ENCODE measurements around the gene RIPOR1.
A peak's percentile ranks its signal among the peaks of the same experiment; 100 is the strongest.
"Not testable (repeated sequence)": the region's sequence is repeated elsewhere in the genome, so short reads cannot be mapped to it uniquely, and the experiment has no call there.

RIPOR1 gene

DNA sequence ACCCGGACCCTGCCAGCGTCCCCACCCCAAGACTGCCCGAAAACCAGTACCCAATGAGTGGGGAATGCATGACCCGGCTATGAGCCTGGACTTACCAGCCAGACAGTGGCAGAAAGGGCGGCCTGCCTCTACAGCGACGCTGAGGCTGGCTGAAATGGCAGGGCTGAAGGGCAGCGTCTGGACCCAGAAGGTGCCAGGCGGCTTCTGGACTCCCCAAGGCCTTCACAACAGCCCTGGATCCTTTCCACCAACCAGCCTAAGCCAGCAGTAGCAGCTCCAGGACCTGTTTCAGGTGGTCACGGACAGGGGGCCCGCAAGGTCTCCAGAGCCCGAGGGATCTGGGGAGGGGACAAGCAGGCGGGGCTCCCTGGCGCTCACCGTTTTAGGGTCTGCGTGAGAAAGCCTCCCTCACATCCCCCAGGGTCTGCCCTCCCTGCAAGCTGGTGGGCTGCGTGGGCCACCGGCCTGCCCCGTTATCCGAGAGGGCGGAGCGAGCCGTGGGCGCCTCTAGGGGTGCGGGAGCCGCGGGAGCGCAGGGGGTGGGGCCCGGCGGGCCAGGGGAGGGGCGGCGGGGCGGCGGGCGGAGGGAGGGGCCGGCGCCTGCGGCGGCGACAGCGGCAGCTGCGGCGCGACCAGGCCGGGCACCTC lies at the start of gene RIPOR1:
Gene RIPOR1 (plus strand): TSS at position 608 of the 648 bp plus-strand sequence. CDS start 9,618 bp downstream, outside the sequence.
- no peak for DNase-seq

- DNase-seq: peak; percentile 85
These were observed 47.6 kb upstream of the RIPOR1 start, which contains the start of gene ATP6V0D1 for GRCh38 chr16:67480833-67481560. Gene ATP6V0D1, minus strand, starts transcription at chr16:67481157. Its CDS starts 71 bp downstream, at chr16:67481086.

GRCh38 chr16:67481561-67482232 lies 46.9 kb upstream of the RIPOR1 start:
- DNase-seq: no peak

- DNase-seq: no peak
These were observed 46.2 kb upstream of the RIPOR1 start for GRCh38 chr16:67482233-67482924.

DNA sequence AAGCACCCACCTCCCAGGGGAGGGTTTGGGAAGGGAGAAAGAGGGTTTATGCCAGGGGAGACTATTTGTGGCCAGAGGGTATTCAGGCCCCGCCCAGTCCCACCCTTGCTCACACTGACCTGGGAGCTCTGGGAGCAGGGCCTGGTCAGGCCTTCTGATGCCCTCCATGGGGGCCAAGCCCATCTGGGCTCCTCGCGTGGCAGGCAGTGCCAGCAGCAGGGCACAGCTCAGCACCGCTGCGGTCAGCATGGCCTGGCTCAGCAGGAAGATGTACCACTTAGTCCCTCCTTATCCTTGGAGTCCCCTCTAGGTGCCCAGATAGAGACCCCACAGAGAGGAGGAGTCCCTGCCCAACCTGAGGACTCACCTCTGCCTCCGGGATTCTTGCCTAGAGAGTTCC lies 45.5 kb upstream of the RIPOR1 start, which contains the start of gene AGRP:
Gene AGRP (minus strand): TSS at position 398 of the 400 bp plus-strand sequence. CDS start 149 bp downstream, at position 249.
- no peak for DNase-seq

GRCh38 chr16:67483731-67484525 lies 44.7 kb upstream of the RIPOR1 start:
- DNase-seq: no peak

- no peak for DNase-seq
These were observed 41.8 kb upstream of the RIPOR1 start for GRCh38 chr16:67486805-67487204.

DNA sequence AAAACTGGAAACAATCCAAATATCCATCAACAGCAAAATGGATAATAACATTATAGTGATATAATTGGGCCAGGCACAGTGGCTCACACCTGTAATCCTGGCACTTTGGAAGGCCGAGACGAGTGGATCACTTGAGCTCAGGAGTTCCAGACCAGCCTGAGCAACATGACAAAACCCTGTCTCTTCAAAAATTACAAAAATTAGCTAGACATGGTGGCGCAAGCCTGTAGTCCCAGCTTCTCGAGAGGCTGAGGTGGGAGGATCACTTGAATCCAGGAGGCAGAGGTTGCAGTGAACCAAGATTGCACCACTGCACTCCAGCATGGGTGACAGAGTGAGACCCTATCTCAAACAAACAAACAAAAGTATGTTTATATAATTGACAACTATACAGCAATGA lies 41.1 kb upstream of the RIPOR1 start:
- DNase-seq: not testable (repeated sequence)

DNA sequence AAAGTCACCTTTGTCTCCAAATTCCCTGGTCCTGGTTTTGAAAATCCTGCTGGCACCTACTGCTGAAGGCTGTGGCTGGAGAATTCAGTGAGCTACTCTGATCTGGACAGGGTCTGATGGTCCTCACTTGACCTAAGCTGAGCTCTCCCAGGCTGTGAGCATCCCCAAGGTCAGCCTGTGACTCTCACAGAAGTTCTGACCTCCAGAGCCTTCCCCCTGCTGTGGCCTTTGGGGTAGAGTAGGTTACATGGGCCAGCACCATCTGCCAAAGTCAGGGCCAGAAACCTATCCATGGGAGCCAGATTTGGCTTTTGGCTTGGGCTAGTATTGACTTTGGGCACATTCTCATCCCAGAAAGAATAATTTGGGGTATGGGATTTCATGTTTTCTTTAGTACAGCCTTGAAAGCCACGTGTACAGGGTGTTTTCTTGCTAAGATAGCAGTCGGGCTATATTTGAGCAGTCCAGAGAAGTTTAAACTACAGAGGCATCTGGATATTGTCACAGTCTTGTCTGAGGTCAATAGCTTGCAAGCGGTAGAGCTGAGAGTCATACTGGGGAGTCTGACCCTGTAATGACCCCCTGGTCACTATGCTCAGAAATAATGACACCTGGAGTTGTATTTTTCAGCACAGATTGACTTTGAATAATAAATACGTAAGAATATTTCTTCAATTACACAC lies 39.1 kb upstream of the RIPOR1 start:
- no peak for DNase-seq

- DNase-seq: no peak
These were observed 38.1 kb upstream of the RIPOR1 start for GRCh38 chr16:67490335-67491096.

- DNase-seq: no peak
These were observed 29.5 kb upstream of the RIPOR1 start for GRCh38 chr16:67499106-67499505.

DNA sequence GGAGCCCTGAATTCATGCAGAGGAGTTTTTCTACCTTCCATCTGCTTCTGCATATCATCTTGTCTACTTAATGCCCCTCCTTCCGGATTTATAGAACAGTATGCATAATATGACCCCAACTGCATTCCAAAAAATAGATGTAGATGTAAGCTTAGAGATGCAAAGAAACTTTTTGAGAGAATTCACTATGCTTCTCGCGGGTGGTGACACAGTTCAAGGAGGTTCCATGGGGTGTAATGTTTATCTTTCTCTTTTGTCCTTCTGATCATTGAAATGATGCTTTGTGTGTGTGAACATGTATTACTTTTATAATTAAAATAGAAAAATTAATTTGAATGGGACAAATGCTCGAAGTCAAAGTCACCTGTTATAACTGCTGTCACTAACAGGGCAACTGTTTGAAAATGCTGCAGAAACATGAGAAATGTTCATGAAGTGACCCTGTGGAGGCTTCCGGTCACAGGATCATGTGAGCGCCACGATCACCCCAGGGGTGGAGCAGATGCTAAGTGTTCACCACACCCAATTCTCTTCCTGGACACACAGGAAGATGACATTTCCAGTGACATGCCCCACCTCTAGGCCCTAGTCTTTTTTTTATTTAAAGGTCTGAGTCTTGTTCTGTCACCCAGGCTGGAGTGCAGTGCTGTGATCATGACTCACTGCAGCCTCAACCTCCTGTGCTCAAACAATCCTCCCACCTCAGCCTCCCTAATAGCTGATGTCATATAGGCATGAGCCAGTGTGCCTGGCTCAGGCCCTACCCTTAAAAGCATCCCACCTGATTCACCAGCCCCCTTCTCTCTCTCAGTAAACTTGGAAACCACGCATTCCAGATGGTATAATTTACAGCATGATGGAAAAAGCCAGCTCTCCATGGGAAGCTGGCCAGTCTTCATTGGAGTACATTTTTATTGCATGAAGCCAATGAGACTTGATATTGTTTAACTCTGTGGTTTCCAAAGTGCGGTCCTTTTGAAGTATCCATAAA lies 24.3 kb upstream of the RIPOR1 start:
- peak; percentile 11 for DNase-seq

DNA sequence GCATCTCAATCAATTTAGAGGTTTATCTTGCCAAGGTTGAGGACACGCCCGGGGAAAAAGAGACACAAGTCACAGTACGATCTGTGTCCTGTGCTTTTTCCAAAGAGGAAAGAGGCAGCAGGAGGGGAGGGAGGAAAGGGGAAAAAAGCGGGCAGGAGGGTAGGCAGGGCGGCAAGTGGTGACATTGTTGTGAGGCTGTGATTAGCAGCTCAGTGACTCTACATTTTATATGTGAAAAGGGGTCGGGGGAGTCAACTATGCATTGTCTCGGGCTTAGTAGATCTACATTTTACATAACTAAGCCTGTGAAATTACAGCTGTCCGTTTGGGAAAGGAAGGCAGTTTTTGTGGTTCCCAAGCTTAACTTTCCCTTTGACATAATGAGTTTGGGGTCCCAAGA lies 22.2 kb upstream of the RIPOR1 start:
- DNase-seq: no peak

DNA sequence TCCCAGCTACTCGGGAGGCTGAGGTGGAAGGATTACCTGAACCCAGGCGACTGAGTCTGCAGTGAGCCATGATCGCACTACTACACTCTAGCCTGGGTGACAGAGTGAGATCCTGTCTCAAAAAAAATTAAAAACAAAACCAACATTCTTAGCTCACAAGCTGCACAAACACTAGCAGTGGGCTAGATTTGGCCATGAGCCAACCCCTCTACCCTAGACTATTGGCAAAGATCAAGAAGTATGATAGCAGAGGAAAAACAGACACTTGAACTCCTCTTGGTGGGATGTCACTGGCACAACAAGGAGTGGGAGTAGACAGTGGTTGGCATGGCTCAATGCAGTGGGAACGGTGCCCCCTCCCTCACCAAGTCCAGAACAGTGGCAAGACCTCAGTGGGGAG lies 19.6 kb upstream of the RIPOR1 start:
- no peak for DNase-seq

- DNase-seq: not testable (repeated sequence)
These were observed 14.7 kb upstream of the RIPOR1 start for GRCh38 chr16:67513892-67514291.

DNA sequence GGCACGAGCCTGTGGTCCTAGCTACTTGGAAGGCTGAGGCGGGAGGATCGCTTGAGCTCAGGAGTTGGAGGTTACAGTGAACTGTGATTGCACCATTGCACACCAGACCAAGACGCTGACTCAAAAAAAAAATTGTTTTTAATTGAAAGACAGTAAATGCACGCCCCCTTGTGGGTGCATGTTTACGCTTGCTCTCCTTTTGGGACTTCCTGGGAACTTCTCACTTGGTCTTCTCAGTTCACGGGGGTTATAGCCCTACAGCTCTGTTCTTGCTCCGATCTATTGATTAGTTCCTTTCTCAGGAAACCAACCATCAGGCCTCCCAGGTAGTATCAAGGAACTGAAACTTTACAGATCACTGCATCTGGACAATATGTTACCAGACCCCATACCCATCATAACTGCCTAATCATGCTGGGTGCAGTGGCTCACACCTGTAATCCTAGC lies 14.2 kb upstream of the RIPOR1 start:
- DNase-seq: no peak

DNA sequence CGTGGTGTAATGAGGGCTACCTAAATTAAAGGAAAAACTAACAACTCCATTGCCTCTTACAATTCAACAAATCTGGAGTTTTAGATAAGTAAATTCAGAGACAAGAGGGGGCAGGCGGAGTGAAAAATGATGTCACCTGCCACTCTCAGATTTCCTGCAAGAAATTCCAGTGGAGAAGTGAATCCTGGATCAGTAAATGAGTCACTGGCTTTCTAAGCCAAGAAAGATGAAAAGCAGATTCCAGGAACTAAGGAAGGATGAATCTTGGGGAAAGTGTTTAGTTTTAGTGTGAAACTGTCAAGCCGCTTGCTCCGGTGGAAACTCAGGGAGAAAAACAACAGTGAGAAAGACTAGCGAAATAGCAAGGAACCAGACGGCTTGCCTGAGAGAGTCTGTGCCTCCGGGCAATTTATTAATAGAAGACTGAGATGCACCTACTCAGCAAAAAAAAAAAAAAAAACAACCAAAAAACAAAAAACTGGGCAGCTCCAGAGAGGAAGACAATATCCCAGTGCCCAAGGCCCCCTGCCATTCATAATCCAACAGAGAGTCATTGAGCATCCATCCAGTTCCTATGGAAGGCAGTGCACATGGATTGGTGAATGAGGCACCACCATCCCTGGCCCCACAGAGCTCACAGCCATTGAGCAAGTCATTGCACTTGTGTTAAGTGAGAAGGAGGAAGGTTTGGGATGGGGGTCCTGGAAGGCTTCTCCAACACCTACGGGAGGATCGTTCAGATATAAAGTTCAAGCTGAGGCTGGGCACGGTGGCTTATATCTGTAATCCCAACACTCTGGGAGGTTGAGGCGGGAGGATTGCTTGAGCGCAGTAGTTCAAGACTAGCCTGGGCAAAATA lies 12.1 kb upstream of the RIPOR1 start:
- no peak for DNase-seq

- no peak for DNase-seq
These were observed 11.5 kb upstream of the RIPOR1 start for GRCh38 chr16:67517155-67517445.

Data from NCI-H748 treated with DMSO at 0.1 percent for 48 hours (cell line).